GM21576 (cell line): ENCODE results near the gene ENTPD6.
"Not testable (repeated sequence)": the region's sequence is repeated elsewhere in the genome, so short reads cannot be mapped to it uniquely, and the experiment has no call there.

Source experiments
- ATAC-seq: cut with Tn5 transposase; IDR thresholded peaks from one replicate; pipeline ENCODE4 v1.9.1; 2021; ENCODE audit warnings: mild to moderate bottlenecking, moderate library complexity; ENCODE audit not compliant: unreplicated experiment

ENTPD6 gene

GRCh38 chr20:25239387-25240370 is 44.2 kb downstream of the ENTPD6 start:
- ATAC-seq = no peak

DNA sequence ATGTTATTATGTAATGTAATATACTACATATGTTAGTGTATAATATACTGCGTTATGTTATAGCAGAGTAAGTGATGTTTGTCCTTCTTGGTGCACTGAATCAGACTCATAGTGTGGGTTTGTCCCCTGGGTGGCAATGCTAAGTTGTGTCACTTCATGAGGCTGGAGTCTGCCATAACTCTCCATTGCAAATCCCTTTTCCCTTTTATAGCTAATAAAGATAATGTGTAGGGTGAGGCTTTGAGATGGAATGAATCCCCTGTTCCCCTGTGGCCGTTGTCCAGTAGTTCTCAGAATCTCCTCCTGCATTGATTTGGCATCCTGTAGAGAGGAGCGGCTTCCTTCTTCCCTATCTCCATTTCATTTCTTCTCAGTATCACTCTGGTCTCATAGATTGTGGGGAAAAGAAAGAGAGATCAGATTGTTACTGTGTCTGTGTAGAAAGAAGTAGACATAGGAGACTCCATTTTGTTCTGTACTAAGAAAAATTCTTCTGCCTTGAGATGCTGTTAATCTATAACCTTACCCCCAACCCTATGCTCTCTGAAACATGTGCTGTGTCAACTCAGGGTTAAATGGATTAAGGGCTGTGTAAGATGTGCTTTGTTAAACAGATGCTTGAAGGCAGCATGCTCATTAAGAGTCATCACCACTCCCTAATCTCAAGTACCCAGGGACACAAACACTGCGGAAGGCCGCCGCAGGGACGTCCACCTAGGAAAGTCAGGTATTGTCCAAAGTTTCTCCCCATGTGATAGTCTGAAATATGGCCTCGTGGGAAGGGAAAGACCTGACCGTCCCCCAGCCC is 45.5 kb downstream of the ENTPD6 start:
- ATAC-seq = not testable (repeated sequence)

DNA sequence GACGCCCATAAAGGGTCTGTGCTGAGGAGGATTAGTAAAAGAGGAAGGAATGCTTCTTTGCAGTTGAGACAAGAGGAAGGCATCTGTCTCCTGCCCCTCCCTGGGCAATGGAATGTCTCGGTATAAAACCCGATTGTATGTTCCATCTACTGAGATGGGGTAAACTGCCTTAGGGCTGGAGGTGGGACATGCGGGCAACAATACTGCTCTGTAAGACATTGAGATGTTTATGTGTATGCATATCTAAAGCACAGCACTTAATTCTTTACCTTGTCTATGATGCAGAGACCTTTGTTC is 46.1 kb downstream of the ENTPD6 start:
- ATAC-seq = not testable (repeated sequence)

- ATAC-seq = no peak
Measured at GRCh38 chr20:25242231-25242630, 46.7 kb downstream of the ENTPD6 start.

DNA sequence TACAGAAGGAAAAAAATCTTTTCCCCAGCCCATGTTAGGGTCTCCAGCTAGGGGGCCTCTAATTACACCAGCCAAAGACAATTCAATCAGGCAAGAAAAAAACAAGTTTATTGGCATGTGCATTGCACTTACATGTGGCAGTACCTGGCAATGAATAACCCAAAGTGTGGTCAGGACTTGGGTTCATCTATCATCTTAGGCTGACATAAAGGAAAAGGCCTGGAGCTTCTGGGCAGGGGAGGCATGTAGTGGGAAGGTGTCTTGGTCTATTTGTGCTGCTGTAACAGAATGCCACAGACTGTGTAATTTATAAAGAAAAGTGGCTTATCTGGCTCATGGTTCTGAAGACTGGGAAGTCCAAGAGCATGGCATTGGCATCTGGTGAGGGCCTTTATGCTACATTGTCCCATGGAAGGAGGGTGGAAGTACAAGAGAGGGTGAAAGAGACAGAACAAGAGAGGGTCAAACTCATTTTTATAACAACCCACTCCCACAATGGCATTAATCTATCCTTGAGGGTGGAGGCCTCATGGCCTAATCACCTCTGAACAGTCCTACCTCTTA is 48.0 kb downstream of the ENTPD6 start:
- no peak for ATAC-seq

GRCh38 chr20:25244976-25245375 is 49.5 kb downstream of the ENTPD6 start:
- ATAC-seq = no peak

GRCh38 chr20:25245461-25245860 is 49.9 kb downstream of the ENTPD6 start:
- no peak for ATAC-seq

DNA sequence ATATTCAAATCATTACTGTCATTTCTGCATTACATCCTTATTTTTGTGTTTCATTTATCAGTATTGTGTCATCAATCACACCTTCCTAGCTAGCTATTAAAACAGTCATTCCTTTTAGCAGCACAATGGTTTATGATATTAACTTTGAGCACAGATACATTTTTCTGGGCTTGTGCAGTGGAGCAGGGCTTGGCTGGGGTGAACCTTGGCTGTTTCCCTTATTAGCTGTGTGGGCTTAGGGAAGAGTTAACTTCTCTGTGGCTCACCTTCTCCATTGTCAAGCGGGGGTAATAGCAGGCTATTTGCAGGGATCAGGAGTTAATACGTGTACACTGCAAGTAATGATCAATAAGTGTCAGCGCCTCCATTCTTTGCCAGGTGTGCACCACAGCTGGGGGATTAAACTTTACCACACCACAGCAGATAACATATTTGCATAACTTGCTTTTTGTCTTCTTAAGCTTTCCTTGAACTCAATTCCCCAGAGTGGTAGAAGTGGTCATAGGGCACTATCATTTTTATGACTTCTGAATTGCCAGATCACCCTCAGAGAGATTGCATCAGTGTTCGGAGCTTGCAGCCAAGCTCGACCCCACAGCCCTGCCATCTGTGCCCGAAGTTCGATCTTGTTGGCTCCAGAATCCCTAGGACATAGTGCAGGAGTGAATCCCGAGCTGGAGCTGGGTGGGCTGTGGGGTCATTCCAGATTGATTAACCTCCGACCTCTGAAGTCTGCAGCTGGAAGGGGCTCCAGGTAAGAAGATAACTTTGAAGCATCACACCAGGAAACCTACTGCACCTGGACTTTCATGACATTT is 50.9 kb downstream of the ENTPD6 start:
- ATAC-seq = no peak

- peak; percentile 4 for ATAC-seq
Measured at GRCh38 chr20:25247000-25247517, 51.5 kb downstream of the ENTPD6 start.

GRCh38 chr20:25247518-25247955 is 52.0 kb downstream of the ENTPD6 start:
- peak; percentile 33 for ATAC-seq

DNA sequence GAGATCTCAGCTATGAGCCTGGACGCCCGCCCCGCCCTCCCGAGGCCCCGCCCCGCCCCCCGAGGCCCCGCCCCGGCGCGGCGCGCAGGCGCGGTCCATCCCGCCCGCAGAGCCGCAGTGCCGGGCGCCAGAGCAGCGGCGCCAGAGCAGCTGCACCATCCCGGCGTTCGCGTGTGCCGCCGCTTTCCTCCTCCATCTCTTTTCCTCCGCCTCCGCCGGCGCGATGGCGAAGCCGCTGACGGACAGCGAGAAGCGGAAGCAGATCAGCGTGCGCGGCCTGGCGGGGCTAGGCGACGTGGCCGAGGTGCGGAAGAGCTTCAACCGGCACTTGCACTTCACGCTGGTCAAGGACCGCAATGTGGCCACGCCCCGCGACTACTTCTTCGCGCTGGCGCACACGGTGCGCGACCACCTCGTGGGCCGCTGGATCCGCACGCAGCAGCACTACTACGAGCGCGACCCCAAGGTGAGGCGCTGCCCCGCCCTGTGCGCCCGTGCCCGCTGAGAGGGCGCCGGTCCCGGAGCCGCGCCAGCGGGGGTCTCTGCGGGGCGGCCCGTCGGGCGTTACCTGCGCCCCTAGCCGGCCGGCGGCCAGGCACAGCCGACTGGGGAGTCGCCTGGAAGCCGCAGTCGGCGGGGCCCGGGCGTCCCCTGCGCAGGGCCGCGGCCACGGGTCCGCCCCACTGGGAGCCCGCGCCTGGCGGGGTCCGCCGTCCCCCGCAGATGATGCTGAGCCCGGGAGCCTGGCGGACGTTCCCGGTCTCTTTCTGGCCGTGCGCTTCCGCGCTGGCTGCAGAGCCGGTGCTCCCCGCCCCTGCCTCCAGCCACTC is 52.7 kb downstream of the ENTPD6 start, which contains the start of gene PYGB:
TSS of gene PYGB (plus strand) at position 130 of the 830 bp plus-strand sequence. CDS start at position 224, 94 bp downstream.
- peak; percentile 60 for ATAC-seq

GRCh38 chr20:25248786-25249172 is 53.3 kb downstream of the ENTPD6 start:
- no peak for ATAC-seq

GRCh38 chr20:25249198-25249931 is 53.9 kb downstream of the ENTPD6 start:
- no peak for ATAC-seq

GRCh38 chr20:25250508-25250907 is 55.0 kb downstream of the ENTPD6 start:
- no peak for ATAC-seq

DNA sequence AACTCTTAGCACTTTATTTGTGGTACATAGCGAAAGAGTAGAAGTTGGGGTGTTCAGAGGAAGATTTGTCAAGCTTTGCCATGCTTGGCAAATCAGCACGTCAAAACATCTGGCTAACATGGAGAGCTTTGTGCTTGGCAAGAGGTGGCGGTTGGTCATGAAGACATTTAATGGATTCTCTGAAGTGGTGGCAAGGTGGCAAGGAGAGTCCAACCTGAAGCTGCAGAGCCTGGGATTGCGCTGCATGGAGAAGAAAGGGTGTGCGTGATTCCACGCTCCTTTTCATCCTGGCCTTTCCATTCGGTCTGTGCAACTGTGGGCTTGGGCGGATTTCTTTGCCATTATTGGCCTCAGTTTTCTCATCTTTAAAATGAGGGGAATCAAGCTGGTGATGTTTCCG is 55.5 kb downstream of the ENTPD6 start:
- no peak for ATAC-seq

DNA sequence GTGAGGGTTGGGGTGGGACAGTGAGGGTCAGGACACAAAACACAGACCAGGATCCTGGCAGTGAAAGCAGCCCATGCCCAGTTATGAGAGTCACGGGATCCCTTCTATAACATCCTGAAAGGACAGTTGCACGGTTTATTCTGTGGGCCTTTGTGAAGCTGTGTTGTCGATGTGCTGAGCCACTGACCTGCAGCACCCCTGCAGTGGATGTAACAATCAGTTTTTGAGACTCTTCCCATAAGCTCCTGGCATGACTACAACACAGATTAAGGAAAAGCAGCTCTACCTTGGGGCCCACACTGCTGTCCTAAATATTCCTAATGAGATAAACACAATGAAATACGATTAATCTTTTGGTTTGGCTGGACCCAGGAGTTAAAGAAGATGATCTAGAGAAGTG is 56.0 kb downstream of the ENTPD6 start:
- ATAC-seq = no peak

GRCh38 chr20:25252230-25252651 is 56.7 kb downstream of the ENTPD6 start:
- no peak for ATAC-seq

DNA sequence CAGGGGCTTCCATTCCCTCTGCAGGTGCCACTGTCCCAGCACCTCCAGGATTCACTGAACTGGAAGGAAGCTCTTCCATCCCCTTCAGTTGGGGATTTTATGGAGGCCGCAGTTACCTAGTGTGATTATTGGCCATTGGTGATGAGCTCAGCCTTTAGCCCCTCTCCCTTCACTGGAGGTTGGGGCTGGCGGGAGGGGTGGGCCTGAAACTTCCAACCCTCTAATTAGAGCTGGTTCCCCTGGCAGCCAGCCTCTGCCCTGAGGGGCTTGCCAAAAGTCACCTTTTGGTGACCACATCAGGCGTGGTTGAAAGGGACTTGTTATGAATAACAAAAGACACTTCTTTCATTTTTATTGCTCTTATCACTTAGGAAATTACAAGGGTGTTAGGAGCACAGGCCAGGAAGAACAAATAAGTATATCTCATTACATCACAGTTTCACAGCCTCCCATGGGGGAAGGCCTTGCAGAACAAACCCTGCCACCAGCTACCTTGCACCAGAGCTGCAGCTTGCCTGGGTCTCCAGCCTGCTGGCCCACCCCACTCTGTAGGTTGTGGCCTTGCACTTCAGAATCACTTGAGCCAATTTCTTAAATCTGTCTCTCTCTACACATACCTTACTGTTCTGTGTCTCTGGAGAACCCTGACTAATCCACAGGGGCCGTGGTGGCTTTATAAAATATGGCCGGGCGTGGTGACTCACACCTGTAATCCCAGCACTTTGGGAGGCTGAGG is 57.3 kb downstream of the ENTPD6 start:
- ATAC-seq = no peak
